HG03280 (cell line): ENCODE data around the gene RTBDN.
"Not testable (repeated sequence)": the region's sequence is repeated elsewhere in the genome, so short reads cannot be mapped to it uniquely, and the experiment has no call there.

Source experiments
- ATAC-seq: cut with Tn5 transposase; IDR thresholded peaks from one replicate; pipeline ENCODE4 v1.9.1; 2021; ENCODE audit warnings: mild to moderate bottlenecking, moderate library complexity; ENCODE audit not compliant: unreplicated experiment

The RTBDN gene

DNA sequence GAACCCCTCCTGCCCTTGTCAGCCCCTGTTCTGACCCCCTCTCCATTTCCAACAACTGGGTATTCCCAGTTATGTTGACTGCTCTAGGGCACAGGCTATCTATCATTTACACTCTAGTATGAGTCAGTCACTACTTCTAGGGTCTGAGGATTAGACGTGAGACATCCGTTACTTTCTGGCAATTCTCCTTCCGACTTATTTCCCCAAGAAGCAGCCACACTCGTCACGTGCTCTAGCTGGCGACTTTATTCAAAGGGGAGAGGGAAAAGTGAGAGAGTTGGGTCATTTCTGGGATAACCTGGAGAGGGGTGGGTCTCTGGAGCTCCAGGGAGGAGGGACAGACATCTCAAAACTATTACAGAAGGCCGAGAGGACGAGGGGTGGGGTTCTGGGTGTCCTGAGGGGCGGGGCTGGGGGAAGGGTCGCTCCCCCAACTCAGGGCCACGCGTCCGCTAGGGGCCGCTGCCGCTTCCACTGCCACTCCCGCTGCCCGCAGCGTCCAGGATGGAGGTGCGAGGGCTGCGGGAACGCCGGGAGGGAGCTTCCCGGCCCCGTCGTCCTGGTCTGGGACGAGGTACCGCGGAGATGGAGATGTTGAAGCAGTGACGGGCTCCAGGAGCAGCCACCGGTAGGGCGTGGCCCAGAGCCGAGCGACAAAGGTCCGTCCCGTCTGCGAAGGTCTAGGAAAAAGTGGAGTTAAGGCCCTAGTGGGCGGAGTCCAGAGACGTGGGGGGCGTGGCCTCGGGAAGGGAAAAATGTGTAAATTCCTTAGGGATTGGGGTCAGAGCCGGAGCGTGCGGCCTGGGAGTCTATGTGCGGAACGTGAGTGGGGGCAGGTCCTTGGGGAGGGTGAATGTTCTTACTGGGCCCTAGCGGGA, 8.9 kb downstream of the RTBDN start:
- ATAC-seq = no peak

DNA sequence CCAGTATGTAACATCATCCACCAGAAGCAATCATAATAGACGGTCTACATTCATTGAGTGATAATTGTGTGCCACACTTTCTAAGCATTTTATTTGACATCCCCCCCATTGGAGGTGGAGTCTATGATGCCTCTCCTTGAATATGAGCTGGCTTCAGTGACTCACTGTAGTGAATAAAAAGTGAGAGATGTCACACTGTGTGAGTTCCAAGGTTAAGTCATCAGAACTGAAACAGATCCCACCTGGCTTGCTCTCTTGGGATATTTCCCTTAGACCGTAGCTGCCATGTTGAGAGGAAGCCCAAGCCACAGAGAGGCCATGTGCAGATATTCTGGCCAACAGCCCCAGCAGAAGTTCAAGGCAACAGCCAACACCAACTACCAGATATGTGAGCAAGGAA, 12.6 kb downstream of the RTBDN start:
- no peak for ATAC-seq

DNA sequence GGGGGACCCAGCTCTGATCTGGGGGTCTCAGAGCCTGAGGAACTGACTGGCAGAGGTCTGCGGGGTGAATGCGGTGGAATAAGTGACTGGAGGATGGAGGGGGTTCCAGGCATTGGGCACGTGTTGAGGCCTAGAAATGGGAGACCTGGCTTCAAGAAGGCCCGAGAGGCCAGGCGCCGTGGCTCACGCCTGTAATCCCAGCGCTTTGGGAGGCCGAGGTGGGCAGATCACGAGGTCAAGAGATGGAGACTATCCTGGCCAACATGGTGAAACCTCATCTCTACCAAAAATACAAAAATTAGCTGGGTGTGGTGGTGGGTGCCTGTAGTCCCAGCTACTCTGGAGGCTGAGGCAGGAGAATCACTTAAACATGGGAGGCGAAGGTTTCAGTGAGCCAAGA, 16.6 kb downstream of the RTBDN start:
- ATAC-seq = not testable (repeated sequence)

DNA sequence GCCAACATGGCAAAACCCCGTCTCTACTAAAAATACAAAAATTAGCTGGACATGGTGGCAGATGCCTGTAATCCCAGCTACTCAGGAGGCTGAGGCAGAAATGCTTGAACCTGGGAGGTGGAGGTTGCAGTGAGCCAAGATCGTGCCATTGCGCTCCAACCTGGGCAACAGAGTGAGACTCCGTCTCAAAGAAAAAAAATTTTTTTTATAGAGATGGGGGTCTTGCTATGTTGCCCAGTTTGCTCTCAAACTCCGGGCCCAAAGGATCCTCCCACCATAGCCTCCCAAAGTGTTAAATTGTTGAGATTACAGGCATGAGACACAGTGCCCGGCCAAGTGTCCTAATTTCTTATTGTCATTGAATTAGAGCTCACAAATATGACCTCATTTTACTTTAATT, 17.2 kb downstream of the RTBDN start:
- not testable (repeated sequence) for ATAC-seq

DNA sequence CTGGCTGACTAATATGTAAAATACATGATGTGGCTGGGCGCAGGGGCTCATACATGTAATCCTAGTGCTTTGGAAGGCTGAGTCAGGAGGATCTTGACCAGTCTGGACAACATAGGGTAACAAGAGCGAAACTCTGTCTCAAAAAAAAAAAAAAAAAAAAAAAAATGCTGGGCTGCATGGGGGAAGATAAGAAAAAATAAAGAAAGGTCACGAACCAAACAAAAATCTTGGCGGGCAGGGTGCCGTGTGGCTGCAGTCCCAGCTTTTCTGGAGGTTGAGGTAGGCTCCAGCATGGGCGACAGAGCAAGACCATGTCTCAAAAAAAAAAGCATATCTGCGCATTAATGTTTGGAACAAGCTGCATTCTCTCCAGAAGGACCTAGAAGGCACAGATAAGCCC, 19.3 kb downstream of the RTBDN start:
- no peak for ATAC-seq

DNA sequence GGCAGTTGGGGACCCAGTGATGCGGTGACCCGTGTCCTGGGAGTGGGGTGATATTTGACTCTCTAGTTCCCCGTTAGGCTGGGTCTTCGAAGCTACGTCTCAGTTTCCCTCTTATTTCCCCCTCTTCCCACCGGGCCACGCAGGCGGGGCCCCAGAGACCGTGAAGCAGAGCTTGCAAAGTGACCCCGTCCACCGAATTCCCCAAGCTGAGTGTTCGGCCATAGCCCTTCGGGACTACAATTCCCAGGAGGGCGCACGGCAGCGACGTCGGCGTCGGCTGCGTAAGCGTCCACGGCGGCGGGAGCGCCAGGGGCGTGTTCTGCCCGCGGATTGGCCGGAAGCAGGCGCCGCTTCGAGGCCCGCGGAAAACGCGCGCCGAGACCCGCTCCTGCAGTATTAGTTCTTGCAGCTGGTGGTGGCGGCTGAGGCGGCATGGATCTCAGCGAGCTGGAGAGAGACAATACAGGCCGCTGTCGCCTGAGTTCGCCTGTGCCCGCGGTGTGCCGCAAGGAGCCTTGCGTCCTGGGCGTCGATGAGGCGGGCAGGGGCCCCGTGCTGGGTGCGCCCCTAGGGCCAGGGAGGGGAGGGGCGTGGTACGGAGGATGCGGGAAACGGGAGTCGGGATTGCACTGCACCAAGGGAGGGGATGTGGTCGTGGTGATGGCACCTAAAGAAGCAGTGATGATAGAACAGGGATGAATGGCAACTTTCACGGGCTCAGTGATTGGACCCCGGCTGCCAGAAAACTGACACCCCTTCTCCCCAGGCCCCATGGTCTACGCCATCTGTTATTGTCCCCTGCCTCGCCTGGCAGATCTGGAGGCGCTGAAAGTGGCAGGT, 27.9 kb downstream of the RTBDN start, which contains the start of gene RNASEH2A:
RNASEH2A (plus strand) TSS at position 343 of the 840 bp plus-strand sequence; CDS start at position 433, 90 bp downstream.
- peak; percentile 70 for ATAC-seq

DNA sequence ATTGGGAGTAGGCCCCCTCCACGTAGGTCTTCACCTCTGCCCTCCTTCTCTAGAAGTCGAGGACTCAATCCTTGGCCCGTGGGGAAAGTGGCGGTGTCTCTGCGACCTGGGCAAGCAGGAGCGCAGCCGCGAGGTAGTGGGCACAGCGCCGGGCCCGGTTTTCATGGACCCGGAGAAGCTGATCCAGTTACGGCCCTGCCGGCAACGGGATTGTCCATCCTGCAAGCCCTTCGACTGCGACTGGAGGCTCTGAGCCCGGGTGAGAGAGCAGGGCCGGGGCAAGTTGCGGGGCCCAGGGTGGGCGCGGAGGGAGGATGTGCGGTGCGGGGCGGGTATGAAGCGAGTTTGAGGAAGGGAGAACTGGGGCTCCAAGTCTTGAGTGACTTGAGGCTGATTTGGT, 30.3 kb downstream of the RTBDN start:
- no peak for ATAC-seq

DNA sequence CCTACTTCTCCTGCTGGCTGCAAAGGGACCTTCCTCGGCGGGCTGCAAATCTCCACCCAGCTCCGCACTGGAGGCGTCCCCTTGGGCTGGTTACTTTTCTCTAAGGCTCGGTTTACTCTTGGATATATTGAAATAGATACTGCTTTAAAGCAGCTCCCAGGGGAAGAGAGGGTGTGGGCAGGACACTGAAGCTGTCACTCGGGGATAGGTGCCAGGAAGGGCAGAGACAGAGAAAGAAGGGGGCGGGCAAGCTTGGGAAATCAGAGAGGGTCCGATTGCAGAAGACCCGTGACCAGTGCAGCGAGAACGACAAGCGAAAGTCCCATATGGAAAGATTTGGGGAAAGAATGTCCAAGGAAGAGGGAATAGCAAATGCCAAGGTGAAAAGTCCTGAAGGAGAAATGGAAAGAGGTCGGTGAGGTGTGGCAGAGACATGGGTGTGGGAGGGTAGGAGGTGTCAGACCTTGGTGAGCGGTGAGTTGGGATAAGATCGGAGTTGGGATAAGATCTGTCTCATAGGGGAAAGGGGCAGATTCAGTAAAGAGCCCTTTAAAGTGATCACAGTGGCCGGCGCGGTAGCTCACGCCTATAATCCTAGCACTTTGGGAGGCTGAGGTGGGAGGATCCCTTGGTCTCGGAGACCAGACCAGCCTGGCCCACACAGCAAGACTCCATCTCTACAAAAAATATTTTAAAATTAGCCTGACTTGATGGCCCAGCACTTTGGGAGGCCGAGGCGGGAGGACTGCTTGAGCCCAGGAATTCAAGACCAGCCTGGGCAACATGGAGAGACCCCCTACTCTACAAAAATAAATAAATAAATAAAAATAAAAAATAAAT, 31.9 kb downstream of the RTBDN start:
- no peak for ATAC-seq

DNA sequence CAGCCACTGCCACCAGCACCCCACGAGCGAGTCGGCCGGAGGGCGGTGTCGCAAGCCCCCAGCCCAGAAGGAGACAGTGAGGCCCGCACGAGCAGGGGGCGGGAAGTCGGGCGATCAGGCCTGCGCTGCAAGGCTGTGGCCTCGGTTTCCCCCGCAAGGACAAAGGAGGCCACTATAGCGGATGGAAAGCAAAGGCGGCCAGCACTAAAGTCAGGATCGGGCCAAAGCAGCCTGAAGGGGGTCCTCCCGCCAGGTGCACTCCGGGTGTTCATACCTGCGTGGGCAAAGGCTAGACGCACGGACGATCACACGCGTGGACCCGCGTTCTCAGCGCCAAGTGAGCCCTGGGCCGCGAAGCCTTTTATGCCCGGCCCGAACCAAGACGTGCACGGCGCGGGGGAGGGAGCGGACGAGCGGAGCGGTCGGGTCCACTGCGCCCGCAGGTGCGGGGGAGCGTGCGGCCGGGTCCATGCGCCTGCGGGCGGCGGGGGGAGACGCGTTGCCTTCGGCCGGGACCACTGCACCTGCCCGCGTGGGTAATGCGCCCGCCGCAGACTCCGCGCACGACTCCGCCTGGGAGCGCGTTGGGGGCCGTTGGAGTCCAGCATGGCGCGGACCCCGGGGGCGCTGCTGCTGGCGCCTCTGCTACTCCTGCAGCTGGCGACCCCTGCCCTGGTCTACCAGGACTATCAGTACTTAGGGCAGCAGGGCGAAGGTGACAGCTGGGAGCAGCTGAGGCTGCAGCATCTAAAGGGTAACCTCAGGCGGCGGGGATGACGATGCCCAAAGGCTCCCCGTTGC, 32.7 kb downstream of the RTBDN start, which contains the start of the genes PRDX2 and THSD8:
PRDX2 (minus strand) TSS at position 335 of the 801 bp plus-strand sequence. CDS start 539 bp downstream, outside the sequence.
THSD8 (plus strand) TSS at position 604 of the 801 bp plus-strand sequence; CDS start at position 607, 3 bp downstream.
- peak; percentile 49 for ATAC-seq

DNA sequence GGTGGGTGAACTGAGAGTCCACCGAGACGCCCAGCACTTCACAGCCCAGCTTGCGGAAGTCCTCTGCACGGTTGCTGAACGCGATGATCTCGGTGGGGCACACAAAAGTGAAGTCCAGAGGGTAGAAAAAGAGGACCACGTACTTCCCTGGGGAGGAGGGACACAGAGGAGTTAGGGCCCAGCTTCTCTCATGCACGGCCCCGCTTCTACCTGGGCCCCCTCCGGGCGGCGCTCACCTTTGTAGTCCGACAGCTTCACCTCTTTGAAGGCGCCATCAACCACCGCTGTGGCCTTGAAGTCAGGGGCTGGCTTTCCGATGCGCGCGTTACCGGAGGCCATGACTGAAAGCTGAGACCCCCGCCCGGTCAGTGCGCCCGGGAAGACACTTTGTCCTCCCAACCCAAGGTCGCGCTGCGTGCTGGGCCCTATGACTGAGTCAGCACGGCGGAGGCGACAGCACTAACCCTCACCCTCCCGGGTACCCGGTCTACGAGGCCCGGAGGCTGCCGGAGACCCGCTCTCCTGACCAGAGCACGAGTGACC, 33.4 kb downstream of the RTBDN start:
- no peak for ATAC-seq

DNA sequence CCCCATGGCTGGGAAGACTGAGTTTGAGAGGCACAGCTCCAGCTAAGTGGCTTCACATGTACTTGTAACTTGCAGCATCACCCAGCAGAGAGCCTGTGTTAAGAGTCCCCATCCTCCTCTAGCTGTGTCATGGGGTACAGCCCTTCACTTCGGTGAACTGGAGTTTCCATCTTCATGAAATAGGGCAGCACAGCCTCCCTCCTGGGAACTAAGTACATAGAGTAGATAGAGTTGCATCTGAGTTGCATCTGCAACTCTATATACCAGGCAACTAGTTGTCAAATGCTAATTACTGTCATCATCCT, 34.0 kb downstream of the RTBDN start:
- ATAC-seq = no peak

DNA sequence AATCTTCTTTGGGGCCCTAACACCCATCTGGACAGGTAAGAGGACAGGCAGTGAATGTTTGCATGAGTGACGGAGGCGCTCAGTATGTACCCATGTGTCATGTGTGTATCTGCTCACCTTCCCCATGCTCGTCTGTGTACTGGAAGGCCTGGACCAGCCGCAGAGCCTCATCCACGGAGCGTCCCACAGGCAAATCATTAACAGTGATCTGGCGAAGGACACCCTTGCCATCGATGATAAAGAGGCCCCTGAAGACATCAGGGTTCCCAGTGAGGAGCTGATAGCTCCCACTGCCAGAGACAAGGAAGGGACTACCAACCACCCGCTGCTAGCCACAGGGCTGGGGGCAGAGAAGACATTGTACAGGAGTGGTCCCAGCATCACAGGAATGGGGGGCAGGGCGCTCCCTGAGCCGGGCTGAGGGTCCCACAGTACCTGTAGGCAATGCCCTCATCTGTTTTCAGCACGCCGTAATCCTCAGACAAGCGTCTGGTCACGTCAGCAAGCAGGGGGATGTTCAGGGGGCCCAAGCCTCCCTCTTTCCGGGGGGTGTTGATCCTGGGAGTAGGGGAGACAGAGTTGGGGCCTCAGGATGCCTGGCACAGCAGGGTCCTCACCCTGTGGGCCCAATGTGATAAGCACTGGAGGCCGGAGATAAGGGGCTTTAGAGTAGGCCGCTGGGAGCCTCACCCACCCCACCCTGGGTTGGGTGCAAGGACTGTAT, 34.5 kb downstream of the RTBDN start:
- no peak for ATAC-seq

DNA sequence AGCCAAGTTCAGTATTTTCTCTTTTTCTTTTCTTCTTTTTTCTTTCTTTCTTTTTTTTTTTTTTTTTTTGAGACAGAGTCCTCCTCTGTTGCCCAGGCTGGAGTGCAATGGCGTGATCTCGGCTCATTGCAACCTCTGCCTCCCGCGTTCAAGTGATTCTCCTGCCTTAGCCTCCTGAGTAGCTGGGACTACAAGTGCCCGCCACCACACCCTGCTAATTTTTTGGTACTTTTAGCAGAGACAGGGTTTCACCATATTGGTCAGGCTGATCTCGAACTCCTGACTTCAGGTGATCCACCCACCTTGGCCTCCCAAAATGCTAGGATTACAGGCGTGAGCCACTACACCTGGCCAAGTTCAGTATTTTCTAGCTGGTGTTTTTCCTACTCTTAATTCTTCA, 36.8 kb downstream of the RTBDN start:
- not testable (repeated sequence) for ATAC-seq

DNA sequence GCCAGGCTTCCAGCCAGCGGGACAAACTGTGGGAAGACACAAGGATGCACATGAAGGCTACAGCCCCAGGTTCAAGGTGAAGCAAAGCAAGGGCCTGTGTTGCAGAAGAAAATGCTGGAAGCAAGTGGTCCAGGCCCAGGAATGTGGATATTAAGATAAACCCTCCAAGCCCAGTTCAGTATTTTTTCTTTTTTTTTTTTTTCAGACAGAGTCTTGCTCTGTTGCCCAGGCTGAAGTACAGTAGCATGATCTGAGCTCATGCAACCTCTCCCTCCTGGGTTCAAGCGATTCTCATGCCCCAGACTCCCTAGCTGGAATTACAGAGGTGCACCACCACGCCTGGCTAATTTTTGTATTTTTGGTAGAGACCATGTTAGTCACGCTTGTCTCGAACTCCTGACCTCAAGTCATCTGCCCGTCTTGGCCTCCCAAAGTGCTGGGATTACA, 37.2 kb downstream of the RTBDN start:
- no peak for ATAC-seq

DNA sequence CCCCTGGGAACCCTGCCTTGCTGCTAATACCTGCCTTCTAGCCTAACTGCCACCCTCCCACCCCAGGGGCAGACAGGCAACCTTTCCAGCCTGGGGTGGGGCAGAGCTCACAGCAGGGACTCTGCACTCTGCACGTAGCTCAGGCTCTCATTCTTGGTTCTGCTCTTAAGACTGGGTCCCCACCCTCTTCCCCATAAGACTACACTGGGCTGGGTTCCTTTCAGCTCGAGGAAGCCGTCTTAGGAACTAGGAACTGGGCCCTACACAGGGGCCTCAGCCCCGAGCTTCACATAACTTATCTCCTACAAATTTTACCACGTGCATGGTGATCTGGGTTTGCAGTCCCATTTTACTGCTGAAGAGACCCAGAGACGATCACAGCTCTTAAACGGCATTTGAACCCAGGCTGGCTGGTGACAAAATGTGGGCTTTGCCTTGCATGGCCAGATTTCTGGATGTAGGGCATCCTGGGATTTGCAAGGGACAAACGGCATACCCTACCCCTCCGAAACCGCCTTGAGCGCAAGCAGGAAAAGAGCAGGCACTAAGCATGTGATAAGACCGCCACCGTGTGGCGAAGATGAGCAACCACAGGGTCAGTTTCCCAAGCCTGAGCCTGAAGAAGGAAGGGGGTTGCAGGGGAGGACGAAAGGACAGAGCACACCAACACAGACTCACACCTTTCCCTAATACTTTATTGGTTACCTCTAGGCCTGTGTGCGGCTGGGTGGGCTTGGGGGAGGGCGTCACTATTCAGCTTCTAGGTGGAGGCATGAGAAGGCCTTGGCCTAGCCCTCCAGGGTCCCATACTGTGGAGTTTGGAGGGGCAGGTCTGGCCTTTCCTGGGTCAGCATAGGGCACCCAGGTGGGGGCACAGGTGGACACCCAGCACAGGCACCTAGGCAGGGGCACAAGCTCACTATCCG, 38.0 kb downstream of the RTBDN start:
- no peak for ATAC-seq

DNA sequence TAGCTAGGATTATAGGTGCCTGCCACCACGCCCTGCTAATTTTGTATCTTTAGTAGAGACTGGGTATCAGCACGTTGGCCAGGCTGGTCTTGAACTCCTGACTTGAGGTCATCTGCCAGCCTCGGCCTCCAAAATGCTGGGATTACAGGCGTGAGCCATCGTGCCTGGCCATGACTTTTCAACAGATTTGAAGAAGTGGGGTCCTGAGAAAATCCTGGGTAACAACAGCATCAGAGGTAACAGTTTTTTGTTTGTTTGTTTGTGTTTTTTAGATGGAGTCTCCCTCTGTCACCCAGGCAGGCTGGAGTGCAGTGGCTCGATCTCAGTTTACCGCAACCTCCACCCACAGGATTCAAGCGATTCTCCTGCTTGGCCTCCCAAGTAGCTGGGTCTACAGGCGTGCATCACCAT, 39.4 kb downstream of the RTBDN start:
- ATAC-seq = no peak

DNA sequence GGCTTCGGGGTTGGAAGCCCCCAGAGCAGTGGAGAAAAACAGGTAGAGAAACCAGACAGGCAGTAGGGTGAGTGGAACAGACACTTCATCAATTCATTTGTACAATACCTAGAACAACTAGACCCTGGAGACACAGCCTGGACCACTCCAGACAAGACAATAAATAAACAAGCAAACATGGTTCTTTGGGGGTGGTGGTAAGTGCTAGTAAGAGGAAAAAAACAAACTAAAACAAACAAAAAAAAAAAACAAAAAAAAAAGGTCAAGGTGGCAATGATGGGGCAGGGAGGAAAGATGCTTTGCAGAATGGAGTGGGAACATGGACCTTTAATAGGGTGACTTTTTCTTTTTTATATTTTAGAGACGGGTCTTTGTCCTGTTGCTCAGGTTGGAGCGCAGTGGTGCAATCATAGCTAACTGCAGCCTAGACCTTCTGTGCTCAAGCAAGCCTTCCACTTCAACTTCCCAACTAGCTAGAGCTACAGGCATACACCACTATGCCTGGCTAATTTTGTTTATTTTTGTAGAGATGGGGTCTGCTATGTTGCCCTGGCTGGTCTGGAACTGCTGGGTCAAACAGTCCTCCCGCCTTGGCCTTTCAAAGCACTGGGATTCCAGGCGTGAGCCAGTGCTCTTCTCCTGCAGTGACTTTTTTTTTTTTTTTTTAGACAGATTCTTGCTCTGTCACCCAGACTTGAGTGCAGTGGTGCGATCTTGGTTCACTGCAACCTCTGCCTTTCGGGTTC, 40.0 kb downstream of the RTBDN start:
- no peak for ATAC-seq
